ENCODE results near the gene GHDC. TPM values are rescaled to one million over a fixed set of nuclear protein-coding genes. Genes with fewer than 3 reads are reported as not detected.
A peak's percentile ranks its signal among the peaks of the same experiment; 100 is the strongest.

GHDC gene
- total and polyA plus RNA-seq, 2 of the 13 experiments (the other 11 are each of a cell fraction or from before 2014, with no cell fraction given): 15.4 to 22.5 TPM

DNA sequence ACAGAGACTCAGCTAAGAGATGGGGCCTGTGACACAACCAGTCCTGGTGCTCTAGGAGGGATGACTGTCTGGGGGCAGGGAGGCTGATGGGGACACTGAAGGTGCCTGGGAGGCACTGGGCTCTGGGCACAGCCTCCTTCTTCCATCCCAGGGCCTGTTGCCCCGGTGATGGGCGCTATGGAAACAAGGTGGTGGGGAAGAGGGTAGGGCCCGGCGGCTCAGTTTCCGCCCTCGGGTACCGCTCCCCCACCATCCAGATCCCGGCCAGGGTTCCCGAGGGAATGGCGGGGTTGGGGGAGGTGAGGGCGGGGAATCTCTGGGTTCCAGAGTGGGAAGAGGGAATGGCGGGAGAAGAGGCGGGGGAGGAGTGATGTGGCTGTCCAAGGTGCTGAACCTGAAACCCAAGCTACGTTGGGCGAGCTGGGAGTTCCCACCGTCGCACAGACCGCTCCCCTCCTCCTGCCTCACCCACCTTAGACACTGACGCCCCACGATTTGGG, 14.3 kb downstream of the GHDC start (continued):
- TF ChIP-seq, protein P1, sequence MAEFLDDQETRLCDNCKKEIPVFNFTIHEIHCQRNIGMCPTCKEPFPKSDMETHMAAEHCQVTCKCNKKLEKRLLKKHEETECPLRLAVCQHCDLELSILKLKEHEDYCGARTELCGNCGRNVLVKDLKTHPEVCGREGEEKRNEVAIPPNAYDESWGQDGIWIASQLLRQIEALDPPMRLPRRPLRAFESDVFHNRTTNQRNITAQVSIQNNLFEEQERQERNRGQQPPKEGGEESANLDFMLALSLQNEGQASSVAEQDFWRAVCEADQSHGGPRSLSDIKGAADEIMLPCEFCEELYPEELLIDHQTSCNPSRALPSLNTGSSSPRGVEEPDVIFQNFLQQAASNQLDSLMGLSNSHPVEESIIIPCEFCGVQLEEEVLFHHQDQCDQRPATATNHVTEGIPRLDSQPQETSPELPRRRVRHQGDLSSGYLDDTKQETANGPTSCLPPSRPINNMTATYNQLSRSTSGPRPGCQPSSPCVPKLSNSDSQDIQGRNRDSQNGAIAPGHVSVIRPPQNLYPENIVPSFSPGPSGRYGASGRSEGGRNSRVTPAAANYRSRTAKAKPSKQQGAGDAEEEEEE (CRISPR knock-in tag; IDR thresholded peaks at IDR 0.05; ENCODE audit: borderline replicate concordance): no peak
- TF ChIP-seq HNRNPL (IDR thresholded peaks at IDR 0.05; ENCODE audit: low read depth, low read length) (no peak), HHEX (CRISPR knock-in tag; IDR thresholded peaks at IDR 0.05) (no peak), TBX3 (IDR thresholded peaks at IDR 0.05; ENCODE audit: borderline replicate concordance) (no peak), ZNF484 (CRISPR knock-in tag; IDR thresholded peaks at IDR 0.05; ENCODE audit: borderline replicate concordance, low read depth) (no peak; the same call in 1 of the 2 replicates), MBNL3 (CRISPR knock-in tag; conservative IDR thresholded peaks at IDR 0.05) (no peak), ZNF337 (CRISPR knock-in tag; IDR thresholded peaks at IDR 0.05; ENCODE audit: borderline replicate concordance, low read depth) (no peak), ARID2 (CRISPR knock-in tag; IDR thresholded peaks at IDR 0.05; ENCODE audit: borderline replicate concordance) (no peak), ZNF749 (CRISPR knock-in tag; IDR thresholded peaks at IDR 0.05; ENCODE audit: borderline replicate concordance) (peak; percentile 91; the same call in 1 of the 2 replicates), ZSCAN21 (CRISPR knock-in tag; IDR thresholded peaks at IDR 0.05; ENCODE audit: borderline replicate concordance) (0 out of 2 replicates have a peak, but pooled peaks have one; percentile 75), ZNF367 (CRISPR knock-in tag; IDR thresholded peaks at IDR 0.05; ENCODE audit: borderline replicate concordance) (peak; percentile 96; the same call in 1 of the 2 replicates), MEIS2 (CRISPR knock-in tag; IDR thresholded peaks at IDR 0.05) (peak; percentile 98), RAD21 (CRISPR knock-in tag; IDR thresholded peaks at IDR 0.05) (no peak)
- TF ChIP-seq, protein P2, sequence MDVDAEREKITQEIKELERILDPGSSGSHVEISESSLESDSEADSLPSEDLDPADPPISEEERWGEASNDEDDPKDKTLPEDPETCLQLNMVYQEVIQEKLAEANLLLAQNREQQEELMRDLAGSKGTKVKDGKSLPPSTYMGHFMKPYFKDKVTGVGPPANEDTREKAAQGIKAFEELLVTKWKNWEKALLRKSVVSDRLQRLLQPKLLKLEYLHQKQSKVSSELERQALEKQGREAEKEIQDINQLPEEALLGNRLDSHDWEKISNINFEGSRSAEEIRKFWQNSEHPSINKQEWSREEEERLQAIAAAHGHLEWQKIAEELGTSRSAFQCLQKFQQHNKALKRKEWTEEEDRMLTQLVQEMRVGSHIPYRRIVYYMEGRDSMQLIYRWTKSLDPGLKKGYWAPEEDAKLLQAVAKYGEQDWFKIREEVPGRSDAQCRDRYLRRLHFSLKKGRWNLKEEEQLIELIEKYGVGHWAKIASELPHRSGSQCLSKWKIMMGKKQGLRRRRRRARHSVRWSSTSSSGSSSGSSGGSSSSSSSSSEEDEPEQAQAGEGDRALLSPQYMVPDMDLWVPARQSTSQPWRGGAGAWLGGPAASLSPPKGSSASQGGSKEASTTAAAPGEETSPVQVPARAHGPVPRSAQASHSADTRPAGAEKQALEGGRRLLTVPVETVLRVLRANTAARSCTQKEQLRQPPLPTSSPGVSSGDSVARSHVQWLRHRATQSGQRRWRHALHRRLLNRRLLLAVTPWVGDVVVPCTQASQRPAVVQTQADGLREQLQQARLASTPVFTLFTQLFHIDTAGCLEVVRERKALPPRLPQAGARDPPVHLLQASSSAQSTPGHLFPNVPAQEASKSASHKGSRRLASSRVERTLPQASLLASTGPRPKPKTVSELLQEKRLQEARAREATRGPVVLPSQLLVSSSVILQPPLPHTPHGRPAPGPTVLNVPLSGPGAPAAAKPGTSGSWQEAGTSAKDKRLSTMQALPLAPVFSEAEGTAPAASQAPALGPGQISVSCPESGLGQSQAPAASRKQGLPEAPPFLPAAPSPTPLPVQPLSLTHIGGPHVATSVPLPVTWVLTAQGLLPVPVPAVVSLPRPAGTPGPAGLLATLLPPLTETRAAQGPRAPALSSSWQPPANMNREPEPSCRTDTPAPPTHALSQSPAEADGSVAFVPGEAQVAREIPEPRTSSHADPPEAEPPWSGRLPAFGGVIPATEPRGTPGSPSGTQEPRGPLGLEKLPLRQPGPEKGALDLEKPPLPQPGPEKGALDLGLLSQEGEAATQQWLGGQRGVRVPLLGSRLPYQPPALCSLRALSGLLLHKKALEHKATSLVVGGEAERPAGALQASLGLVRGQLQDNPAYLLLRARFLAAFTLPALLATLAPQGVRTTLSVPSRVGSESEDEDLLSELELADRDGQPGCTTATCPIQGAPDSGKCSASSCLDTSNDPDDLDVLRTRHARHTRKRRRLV (CRISPR knock-in tag; IDR thresholded peaks at IDR 0.05): no peak
- TF ChIP-seq, protein P3, sequence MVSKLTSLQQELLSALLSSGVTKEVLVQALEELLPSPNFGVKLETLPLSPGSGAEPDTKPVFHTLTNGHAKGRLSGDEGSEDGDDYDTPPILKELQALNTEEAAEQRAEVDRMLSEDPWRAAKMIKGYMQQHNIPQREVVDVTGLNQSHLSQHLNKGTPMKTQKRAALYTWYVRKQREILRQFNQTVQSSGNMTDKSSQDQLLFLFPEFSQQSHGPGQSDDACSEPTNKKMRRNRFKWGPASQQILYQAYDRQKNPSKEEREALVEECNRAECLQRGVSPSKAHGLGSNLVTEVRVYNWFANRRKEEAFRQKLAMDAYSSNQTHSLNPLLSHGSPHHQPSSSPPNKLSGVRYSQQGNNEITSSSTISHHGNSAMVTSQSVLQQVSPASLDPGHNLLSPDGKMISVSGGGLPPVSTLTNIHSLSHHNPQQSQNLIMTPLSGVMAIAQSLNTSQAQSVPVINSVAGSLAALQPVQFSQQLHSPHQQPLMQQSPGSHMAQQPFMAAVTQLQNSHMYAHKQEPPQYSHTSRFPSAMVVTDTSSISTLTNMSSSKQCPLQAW (CRISPR knock-in tag; IDR thresholded peaks at IDR 0.05): no peak
- TF ChIP-seq, protein P4, sequence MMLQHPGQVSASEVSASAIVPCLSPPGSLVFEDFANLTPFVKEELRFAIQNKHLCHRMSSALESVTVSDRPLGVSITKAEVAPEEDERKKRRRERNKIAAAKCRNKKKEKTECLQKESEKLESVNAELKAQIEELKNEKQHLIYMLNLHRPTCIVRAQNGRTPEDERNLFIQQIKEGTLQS (CRISPR knock-in tag; IDR thresholded peaks at IDR 0.05): 0 out of 2 replicates have a peak, but pooled peaks have one; percentile 76
